Measurements from ENCODE around the gene MRPL18. TPM values are rescaled to one million over a fixed set of nuclear protein-coding genes. Genes with fewer than 3 reads are reported as not detected.

Gene MRPL18
- total and polyA plus RNA-seq, 9 of the 15 experiments (the other 6 are each of a cell fraction or from before 2014, with no cell fraction given): 149 to 456 (median 196) TPM

GRCh38 chr6:159761129-159761872, 29.0 kb upstream of the MRPL18 start (continued):
- TF ChIP-seq TAF9B (IDR thresholded peaks at IDR 0.05; ENCODE audit: partially characterized antibody): no peak
- no peak; a peak in 1 of 4 replicates for TF ChIP-seq MAZ (CRISPR knock-in tag; conservative IDR thresholded peaks at IDR 0.05 in 1 of 2, IDR thresholded peaks at IDR 0.05 in 1 of 2)
- TF ChIP-seq ZSCAN29 (IDR thresholded peaks at IDR 0.05): no peak
- no peak for TF ChIP-seq XRCC5 (IDR thresholded peaks at IDR 0.05; ENCODE audit: low read depth, low read length)
- no peak for TF ChIP-seq ZNF311 (CRISPR knock-in tag; IDR thresholded peaks at IDR 0.05)
- no peak for TF ChIP-seq MEIS2 (IDR thresholded peaks at IDR 0.05; ENCODE audit: partially characterized antibody)
- TF ChIP-seq NEUROD1 (IDR thresholded peaks at IDR 0.05; ENCODE audit: borderline replicate concordance, low read depth, low read length, partially characterized antibody): no peak
- no peak for TF ChIP-seq MCM5 (IDR thresholded peaks at IDR 0.05; ENCODE audit: low read depth)
- peak; percentile 95 for TF ChIP-seq ELF1 (tag; IDR thresholded peaks at IDR 0.05)
- no peak for TF ChIP-seq PHB (CRISPR knock-in tag; IDR thresholded peaks at IDR 0.05)
- no peak; the same call in 1 of the 2 replicates for TF ChIP-seq ZNF764 (CRISPR knock-in tag; IDR thresholded peaks at IDR 0.05; ENCODE audit: low read depth)
- TF ChIP-seq RNF2 (IDR thresholded peaks at IDR 0.05): no peak
- TF ChIP-seq PTTG1 (tag; IDR thresholded peaks at IDR 0.05; ENCODE audit: low read depth): no peak
- no peak for TF ChIP-seq POLR2A (conservative IDR thresholded peaks at IDR 0.05)
- peak; percentile 40; the same call in 1 of the 2 replicates for TF ChIP-seq ZBTB1 (CRISPR knock-in tag; IDR thresholded peaks at IDR 0.05; ENCODE audit: borderline replicate concordance, low read depth)
- no peak for TF ChIP-seq MAFG (tag; conservative IDR thresholded peaks at IDR 0.05)
- no peak for TF ChIP-seq MYC (IDR thresholded peaks at IDR 0.05; ENCODE audit: low read depth, low read length)
- TF ChIP-seq MYC (CRISPR knock-in tag; IDR thresholded peaks at IDR 0.05; ENCODE audit: borderline replicate concordance, low read depth): peak; percentile 38; the same call in 1 of the 2 replicates
- no peak for TF ChIP-seq MNT (conservative IDR thresholded peaks at IDR 0.05)
- no peak for TF ChIP-seq POLR2B (IDR thresholded peaks at IDR 0.05; ENCODE audit: low read depth, partially characterized antibody)
- TF ChIP-seq ZNF561 (CRISPR knock-in tag; conservative IDR thresholded peaks at IDR 0.05): no peak
- no peak for TF ChIP-seq ZNF583 (CRISPR knock-in tag; IDR thresholded peaks at IDR 0.05)
- TF ChIP-seq SMC3 (conservative IDR thresholded peaks at IDR 0.05; ENCODE audit: insufficient read depth, low read depth, low read length): no peak
- TF ChIP-seq, protein P1, sequence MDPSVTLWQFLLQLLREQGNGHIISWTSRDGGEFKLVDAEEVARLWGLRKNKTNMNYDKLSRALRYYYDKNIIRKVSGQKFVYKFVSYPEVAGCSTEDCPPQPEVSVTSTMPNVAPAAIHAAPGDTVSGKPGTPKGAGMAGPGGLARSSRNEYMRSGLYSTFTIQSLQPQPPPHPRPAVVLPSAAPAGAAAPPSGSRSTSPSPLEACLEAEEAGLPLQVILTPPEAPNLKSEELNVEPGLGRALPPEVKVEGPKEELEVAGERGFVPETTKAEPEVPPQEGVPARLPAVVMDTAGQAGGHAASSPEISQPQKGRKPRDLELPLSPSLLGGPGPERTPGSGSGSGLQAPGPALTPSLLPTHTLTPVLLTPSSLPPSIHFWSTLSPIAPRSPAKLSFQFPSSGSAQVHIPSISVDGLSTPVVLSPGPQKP (CRISPR knock-in tag; IDR thresholded peaks at IDR 0.05): no peak
- TF ChIP-seq RBM22 (IDR thresholded peaks at IDR 0.05; ENCODE audit: low read depth, low read length, poor library complexity, severe bottlenecking): no peak
- no peak for TF ChIP-seq HOXB6 (CRISPR knock-in tag; IDR thresholded peaks at IDR 0.05; ENCODE audit: borderline replicate concordance)
- no peak for TF ChIP-seq RBM25 (IDR thresholded peaks at IDR 0.05; ENCODE audit: low read depth, low read length, severe bottlenecking)
- TF ChIP-seq ZNF445 (CRISPR knock-in tag; IDR thresholded peaks at IDR 0.05; ENCODE audit: low read depth): no peak
- peak in 1 of 2 experiments; percentile 28; a peak in 1 of 4 replicates for TF ChIP-seq HDAC1 (IDR thresholded peaks at IDR 0.05)
- no peak for TF ChIP-seq ZNF695 (CRISPR knock-in tag; IDR thresholded peaks at IDR 0.05)

Measured in K562 (cell line).